Activated naive CD4-positive, alpha-beta T cell treated with anti-CD3 and anti-CD28 coated beads, Interleukin-2, amount 50 U/mL, for 16 hours (primary cell): ENCODE results near the gene CBFA2T3.

Experiments
- DNase-seq: peaks from one replicate; pipeline ENCODE4 v3.0.0-alpha.2; 2020

The CBFA2T3 gene

DNA sequence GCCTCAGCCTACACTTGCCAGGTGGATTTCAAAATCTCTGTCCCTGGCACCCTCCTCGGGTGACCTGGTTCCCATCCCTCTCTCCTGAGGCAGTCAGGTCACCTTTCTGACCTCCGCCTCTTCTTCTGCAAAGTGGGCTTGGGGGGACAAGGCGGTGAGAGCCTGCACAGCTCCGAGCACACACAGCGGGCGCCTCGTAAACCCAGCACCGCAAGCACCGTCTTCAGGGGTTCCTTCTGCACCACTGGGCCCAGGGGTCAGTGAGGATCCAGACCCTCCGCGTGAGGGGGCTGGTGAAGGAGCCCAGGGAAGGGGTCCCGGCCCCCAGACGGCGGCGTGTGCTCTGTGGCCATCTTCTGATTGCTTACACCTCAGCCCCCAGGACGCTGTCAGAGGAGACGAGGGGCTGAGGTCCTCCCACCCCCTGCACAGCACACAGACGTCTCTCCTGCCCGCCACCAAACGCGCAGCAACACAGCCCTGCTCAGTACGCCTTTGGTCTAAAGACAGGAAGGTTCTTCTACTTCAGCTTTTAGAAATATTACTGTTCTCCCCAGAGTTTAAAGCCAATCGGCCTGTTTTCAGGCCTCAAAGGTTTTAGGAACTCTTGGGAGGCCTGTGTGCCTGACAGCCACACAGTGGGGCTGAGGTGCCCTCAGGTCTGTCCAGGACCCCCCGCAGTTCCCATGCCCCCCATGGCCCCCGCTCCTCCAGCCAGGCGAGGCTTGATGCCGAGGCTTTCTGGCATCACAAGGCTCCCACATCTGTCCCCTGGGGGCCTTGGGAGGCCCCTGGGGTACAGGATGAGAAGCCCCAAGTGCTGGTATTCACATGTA is 2.7 kb downstream of the CBFA2T3 start:
- no peak for DNase-seq

DNA sequence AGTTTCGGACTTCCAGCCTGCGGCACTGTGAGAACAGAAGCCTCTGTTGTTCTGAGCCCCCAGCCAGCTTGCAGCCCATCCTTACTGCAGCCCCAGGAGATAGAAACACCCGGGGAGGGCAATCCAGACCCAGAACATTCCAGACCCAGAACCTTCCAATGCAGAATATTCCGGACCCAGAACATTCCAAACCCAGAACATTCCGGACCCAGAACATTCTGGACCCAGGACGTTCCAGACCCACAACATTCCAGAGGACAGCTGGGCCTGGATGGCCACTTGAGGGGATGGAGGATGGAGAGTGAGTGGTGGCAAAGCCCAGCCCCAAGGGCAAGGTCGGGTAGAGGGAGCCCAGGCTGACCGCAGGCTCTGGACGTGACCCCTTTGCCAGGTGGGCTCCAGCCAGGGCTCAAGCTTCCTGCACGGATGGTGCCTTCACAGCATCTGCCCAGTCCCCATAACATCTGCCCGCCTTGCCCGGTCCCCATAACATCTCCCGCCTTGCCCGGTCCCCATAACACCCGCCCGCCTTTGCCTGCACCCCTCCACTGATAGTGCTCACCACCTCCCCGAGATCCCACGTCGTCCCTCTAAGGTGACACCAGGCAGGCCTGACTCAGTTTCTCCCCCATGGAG is 3.5 kb downstream of the CBFA2T3 start:
- no peak for DNase-seq

DNA sequence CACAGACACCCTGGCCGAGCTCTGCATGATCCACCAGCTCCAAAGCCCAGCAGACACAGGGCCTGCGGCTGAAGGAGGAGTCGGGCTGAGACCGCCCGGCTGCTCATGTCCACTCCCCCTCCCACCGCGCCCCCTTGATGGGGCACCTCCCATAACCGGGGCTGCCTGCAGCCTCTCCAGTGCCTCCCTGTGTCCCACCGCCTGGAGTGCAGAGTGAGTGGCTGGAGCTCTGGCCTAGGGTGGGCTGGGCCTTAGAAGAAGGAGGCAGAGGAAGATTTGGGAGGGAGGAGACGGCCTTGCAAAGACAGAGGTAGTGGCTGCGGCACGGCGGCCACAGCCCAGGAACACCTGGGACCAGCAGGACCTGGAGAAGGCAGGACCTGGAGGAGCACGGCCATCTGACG is 4.0 kb downstream of the CBFA2T3 start:
- no peak for DNase-seq

DNA sequence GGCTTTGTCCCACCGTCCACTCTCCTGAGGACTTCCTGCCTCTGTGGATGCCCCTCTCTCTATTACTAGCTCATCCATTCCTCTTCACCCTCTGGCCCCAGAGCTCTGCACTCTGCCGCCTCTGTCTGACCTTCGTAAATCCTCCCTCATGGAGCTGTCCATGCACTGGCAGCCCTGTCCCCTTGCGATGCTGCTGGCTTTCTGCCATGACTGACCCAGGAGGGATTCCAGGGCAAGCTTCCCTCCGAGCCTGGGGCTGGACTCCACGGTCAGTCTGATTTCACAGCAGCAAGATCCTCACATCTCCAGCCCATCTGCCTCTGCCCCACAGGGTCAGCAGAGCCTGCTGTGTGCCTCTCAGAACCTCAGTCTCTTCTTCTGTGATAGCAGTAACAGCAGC is 4.7 kb downstream of the CBFA2T3 start:
- no peak for DNase-seq

DNA sequence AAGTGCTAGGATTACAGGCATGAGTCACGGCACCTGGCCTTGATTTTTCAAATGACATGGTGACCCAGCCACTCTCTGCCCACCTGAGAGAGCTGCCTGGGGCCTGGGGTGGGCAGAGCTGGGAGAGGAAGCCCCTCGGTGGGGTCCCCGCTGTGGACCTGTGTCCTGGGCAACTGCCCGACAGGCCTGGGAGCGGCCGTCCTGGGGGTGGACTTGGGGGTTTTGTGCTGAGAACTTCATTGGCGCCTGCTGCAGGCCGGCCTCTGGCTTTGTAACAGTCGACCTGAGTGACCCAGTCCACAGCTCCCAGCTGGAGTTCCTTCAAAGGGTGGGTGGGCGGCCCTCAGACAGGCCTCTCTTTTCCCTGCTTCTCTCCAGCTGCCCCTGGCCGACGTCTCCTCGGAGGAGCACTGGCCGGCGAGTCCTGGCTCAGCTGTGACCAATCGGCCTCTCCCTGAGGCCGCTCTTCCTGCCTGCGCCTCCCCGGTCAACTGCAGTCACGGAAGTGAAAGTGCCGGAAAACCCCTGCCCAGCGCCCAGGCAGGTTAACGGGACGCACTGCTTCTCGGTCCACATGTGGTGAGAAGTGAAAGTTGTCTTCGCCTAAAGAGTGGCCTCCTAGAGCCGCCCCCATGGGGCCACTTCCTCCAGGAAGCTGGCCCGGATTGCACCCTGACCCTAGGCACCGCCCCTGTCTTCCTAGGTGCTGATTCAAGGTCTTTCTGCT is 5.5 kb downstream of the CBFA2T3 start:
- DNase-seq = no peak

DNA sequence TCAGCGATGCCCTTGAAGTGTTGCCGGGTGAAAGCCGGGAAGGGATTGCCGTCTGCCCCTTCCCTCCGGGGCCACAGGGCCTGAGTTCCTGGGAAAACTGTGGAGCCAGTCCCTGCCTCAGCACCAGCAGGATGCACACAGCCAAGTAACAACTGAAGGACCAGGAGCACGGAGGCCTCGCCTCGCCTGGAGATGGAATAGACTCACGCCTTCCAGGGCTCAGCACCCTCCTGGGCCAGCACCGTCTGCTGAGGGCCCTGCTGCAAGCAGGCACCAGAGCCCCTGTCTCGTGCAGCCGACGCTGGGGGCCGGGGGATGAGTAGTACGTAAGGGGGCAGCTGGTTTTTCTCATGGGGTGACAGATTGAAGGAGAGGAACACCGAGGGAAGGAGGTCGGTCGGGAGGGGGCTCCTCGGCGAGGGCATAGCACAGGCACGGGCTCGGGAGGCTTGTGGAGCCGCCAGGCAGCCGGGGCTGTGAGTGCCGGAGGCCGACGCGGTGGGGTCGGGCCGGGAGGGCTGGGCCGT is 6.4 kb downstream of the CBFA2T3 start:
- no peak for DNase-seq

DNA sequence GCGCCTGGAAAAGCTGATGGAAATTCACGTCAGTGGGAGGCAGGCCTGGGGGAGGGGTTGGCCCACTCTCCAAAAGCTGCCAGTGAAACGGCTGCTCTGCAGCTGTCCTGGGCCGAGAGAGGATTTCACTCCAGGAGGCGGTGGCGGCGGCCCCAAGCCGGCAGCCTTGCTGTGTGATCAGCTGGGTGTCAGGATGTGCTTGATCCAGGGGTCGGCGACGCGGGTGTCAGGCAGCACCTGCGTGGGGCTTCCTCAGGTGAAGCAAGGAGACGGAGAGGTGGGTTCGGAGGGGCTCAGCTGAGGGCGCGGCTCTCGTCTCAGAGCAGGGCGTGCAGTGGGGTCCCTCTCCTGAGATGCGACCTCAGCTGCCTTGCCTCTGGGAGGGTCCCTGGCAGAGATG is 7.0 kb downstream of the CBFA2T3 start:
- DNase-seq = no peak

DNA sequence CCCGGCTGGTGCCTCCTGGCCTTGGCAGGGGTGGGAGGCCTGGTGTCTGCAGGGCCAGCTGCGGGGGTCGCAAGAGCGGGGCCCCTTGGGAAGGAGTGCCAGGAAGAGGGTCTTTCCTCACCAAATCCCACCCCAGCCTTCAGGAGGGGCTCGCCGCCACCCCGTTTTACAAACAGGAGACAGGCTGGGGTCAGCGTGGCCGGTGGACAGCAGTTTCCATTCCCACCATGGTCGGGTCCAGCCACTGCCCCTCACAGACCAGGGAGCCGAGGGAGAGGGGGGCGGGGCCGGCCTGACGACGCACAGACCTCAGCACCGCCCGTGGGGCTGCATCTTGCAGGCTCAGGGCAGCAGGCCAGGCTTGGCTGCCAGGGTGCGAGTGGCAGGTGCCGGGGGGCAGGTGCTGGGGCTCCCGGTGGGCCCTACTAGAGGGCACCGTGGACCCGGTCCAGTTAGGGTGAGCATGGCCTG is 7.6 kb downstream of the CBFA2T3 start:
- no peak for DNase-seq

DNA sequence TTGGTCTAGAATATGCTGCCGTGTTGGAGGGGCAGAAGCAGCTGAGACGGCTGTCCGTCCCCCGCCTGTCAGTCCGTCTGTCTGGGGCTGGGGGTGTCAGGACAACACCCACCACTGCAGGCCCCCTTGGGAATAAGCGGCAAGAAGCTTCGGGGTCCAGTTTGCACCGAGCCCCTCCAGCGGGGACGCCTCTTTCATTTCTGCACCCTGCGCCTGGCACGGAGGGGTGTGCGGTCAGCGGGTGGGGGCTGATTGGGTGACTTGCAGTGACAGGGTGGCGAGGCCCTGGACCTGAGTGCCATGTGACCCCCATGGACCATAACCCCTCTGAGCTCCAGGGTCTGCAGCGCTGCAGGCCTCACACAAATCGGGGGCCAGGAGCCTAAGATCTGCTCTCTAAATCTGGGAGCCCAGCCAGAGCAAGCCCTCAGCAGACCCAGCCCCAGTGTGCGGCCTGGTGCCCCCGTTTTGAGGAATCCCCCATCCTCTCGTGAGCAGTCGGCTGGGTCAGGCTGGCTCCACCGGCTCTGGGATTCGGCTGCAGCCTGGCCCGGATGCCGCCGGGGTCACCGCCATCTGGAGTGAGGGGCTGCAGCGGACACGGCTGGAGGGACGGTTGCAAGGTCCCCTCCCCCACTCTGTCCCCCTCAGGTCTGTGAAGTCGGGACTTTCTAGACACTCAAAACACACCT is 8.3 kb downstream of the CBFA2T3 start:
- no peak for DNase-seq

DNA sequence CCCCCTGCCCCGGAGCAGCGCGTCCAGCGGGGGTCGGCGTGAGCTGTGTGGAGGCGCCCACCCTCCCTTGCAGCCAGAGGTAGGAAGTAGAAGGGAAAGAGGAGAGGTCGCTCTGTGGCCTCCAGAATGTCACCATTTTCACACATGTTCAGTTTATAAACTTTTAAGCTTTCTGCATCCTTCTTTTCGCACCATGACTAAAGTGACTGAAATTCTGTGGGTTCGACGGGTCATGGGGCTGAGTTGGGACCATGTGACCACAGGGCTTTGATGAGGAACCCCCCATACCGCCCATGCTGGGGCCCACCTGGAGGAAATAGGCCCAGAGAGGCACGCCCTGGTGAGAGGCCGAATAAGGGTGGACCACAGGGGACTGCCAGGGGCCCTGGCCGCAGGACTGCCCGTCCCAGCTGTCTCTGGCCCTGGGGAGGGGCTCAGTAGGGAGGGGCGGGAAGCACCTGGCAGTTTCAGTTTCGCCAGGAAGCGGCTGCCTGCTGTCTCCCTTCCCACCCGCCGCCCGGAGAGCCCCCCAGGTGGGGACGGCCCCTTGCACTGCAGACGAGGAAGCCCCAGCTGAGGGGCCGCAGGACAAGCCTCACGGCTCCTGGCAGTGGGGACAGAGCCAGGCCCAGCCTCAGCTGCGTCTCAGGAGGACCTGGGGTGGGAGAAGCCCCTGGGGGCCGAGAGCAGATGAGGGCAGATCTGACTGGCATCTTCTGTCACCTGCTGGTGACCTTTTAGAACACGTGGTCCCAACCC is 9.0 kb downstream of the CBFA2T3 start:
- DNase-seq = no peak

DNA sequence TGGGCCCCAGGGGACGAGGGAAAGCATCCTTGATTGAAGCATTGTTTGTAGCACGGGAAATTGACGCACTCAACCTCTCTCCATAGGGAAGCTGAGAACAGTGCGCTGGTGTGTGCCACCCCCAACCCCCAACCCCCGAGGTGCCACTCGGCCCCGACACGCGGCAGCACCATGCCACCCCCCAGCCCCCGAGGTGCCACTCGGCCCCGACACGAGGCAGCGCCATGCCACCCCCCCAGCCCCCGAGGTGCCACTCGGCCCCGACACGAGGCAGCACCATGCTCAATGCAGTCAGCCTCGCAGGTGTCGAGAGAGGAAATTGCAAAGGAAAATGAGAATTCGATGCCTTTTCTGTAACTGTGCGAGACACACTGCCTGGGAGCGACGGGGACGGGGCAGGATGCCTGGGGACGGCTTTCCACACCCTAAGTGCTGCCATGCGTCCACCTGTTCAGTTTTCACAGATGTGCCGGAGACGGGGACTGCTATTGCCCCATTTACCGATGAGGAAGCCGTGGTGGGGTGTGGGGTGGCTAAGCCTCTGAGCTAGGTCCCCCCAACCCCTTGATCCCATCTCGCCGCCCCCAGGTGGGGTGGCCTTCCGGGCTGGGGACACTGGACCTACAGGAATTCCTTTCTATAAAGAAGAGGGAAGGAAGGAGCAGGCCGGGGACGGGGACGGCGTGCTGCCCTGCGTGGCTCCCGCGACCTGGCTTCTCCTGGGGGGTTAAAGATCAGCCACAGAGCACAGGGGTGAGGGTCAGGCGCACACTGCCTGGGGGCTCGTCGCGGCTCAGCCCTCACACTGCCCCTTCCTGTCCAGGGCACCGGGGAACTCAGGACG is 9.8 kb downstream of the CBFA2T3 start:
- no peak for DNase-seq

DNA sequence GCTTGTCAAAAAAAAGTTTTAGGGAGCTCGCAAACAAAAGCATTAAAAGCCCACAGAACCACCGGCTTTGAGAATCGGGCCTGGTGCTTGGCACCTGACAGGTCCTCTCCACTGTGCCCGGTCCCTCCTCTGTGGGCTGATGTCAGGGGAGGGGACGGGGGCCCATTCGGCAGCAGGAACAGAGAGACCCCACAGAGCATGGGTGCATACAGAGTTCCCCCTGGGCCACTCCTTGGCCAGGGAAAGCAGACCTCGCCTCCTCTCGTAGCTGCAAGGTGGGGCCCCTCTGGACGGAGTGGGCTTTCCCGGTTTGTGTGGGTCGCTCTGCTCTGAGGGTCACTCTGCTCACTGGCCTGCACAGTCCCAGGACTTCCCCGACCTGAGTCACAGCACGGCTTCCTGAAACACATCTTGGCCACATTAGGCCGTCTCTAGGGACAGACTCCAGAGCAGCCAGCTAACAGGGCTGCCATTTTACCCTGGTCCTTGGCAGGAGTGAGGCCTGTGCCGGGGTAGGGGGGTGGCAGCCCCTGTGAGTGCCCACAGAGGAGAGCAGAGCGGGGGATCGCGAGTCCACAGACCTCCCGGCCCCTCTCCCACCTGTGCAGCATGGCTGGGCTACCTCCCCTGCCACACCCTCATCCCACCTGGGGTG is 11.1 kb downstream of the CBFA2T3 start:
- no peak for DNase-seq

DNA sequence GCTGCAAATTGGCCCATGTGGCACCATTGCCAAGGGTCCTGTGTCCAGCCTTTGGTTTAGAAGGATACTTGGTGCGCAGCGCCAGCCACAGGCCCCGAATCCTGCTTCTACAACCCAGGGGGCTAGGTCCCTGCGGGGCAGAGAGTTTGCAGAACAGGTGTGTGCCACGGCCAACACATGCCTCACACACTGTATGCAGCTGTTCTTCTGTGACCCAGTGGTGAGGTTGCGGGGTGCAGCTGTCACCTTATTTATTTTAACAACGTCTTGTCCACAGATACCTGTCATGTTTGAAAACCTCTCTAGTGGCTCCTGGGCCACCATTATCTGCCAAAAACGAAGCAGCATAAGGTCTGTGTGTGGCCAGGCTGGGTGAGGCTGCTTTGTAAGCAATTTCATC is 11.6 kb downstream of the CBFA2T3 start:
- no peak for DNase-seq

DNA sequence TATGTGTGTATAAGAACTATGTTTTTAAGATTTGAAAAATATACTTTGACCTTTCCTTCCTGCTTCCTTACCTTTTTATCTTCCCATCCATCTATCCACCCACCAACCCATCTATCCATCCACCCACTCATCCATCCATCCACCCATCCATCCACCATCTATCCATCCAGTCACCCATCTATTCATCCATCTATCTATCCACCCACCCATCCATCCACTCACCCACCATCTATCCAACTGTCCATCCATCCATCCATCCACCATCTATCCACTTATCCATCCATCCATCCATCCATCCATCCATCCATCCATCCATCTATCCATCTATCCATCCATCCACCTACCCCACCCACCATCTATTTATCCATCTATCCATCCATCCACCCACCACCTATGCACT is 12.4 kb downstream of the CBFA2T3 start:
- DNase-seq = no peak

DNA sequence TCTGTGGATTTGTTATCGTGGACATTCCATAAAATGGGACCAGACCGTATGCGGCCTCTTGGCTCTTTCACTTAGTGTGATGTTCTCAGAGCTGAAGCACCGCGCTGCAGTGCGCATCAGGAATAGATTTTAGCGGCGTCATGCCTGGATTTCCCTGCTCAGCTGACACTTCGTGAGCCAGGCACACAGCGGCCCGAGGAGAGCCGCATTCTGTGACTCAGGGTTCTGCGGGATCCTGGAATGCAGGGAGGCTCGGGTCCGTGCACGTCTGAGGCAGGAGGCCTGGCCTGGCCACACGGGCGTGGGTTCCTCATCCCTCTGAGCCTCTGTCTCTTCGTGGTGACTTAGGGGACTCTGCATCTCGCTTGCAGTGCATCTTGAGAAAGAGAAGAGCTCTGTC is 13.4 kb downstream of the CBFA2T3 start:
- no peak for DNase-seq

DNA sequence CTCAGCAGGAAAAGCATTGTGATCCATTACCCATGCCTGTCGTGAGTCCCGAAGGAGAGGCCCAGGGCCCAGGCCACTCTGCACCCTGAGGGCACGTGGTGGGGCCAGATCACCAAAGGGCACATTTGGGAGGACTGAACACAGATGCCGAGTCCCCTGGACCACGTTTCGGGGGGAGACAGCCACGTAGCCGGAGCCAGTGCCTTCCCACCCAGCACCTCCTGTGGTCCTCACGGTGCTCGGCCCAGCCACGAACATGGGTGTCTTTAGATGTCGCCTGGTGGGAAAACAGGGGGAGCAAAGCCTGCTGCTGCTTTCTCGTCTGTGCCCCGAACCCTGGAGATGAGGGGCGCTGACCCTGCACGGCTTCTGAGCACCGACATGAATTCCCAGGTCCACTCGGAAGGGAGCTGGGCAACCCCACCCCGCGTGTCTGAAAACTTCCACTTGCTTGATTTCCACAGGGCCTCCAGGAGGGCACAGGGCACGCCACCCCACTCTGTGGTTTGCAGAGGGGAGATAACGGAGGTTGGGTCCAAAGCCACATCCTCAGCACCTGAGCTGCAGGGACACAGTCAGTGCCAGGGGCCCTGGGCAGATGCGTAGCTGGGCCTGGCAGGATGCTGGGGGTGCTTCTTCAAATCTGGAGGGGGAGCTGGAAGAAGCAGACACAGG is 14.4 kb downstream of the CBFA2T3 start:
- DNase-seq = no peak

DNA sequence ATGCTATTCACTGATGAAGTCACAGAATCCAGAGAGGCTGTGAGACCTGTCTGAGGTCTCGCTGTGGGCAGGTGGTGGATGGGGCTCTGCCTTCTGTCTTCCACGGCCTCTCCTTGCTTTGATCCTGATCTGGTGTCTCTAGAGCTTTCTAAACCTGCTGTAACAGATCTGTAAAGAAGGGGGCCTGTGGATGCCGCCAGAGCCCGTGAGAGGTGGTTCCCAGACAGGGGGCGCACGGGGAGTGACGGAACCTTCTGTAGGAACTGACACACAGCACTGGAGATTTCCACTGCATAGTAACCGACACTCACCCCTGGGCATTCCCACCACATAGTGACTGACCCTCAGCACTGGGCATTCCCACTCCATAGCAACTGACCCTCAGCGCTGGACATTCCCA is 16.0 kb downstream of the CBFA2T3 start:
- no peak for DNase-seq

DNA sequence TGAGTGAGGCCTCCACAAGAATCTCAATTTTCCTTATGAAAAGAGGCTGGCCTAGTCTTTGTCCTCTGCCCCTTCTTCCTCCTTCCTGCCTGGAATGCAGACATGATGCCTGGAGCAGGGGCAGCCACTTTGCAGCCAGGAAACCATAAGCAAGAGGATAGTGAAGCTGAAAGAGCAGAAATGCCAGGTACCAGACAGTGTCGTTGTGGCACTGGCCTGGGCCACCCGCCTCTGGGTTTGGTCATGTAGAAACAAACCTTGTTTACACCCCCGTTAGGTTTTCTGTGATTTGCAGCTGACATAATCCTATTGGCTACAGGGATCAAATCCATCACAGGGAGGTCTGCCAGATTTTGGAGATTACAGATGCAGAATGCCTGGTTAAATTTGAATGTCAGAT is 16.5 kb downstream of the CBFA2T3 start:
- DNase-seq = no peak

DNA sequence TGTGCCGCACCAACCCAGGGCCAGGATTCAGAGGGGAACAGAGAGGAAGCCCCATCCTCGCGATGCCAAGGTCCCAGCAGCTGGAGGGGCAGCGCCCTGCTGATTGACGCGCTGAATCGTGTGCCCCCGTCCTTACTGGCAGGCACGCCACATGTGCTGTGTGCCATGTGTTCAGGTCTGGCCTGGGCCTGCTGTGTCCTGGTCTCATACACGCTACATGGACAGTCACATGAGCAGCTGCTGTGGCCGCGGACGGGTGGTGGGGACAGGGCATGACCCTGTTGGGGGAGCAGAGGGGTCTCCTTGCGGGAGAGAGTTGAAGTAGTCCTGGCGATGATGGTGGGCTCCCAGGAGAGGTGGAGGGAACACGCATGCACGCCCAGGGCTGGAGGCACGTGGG is 18.0 kb downstream of the CBFA2T3 start:
- DNase-seq = no peak
